Kidney glomerular epithelial cell (primary cell): ENCODE measurements around the gene C16orf90.
A peak's percentile ranks its signal among the peaks of the same experiment; 100 is the strongest.

Source experiments
- DNase-seq: peaks from one replicate; lab custom pipeline; 2025; lab: John Stamatoyannopoulos, UW

Gene C16orf90

GRCh38 chr16:3465911-3466584 lies 29.2 kb downstream of the C16orf90 start:
- DNase-seq, result no peak

- DNase-seq, result no peak
Observed at GRCh38 chr16:3465301-3465700, 30.0 kb downstream of the C16orf90 start.

- DNase-seq, result no peak
Observed at GRCh38 chr16:3461151-3461550, 34.1 kb downstream of the C16orf90 start.

- no peak for DNase-seq
Observed at GRCh38 chr16:3460585-3460984, 34.7 kb downstream of the C16orf90 start.

- DNase-seq, result no peak
Observed at GRCh38 chr16:3460121-3460520, 35.2 kb downstream of the C16orf90 start.

GRCh38 chr16:3459401-3460090 lies 35.7 kb downstream of the C16orf90 start:
- no peak for DNase-seq

- peak; percentile 69 for DNase-seq
Observed at GRCh38 chr16:3458852-3459361, 36.4 kb downstream of the C16orf90 start.

GRCh38 chr16:3458278-3458851 lies 36.9 kb downstream of the C16orf90 start:
- peak; percentile 18 for DNase-seq

GRCh38 chr16:3457434-3458252 lies 37.6 kb downstream of the C16orf90 start:
- DNase-seq, result peak; percentile 64

- DNase-seq, result no peak
Observed at GRCh38 chr16:3454631-3455147, 40.6 kb downstream of the C16orf90 start.

GRCh38 chr16:3454093-3454492 lies 41.2 kb downstream of the C16orf90 start:
- DNase-seq, result no peak

- peak; percentile 47 for DNase-seq
Observed at GRCh38 chr16:3444032-3444388, 51.3 kb downstream of the C16orf90 start.
